Measurements from ENCODE around the gene POLA1. TPM values are rescaled to one million over a fixed set of nuclear protein-coding genes. Genes with fewer than 3 reads are reported as not detected.

Gene POLA1, protein sequence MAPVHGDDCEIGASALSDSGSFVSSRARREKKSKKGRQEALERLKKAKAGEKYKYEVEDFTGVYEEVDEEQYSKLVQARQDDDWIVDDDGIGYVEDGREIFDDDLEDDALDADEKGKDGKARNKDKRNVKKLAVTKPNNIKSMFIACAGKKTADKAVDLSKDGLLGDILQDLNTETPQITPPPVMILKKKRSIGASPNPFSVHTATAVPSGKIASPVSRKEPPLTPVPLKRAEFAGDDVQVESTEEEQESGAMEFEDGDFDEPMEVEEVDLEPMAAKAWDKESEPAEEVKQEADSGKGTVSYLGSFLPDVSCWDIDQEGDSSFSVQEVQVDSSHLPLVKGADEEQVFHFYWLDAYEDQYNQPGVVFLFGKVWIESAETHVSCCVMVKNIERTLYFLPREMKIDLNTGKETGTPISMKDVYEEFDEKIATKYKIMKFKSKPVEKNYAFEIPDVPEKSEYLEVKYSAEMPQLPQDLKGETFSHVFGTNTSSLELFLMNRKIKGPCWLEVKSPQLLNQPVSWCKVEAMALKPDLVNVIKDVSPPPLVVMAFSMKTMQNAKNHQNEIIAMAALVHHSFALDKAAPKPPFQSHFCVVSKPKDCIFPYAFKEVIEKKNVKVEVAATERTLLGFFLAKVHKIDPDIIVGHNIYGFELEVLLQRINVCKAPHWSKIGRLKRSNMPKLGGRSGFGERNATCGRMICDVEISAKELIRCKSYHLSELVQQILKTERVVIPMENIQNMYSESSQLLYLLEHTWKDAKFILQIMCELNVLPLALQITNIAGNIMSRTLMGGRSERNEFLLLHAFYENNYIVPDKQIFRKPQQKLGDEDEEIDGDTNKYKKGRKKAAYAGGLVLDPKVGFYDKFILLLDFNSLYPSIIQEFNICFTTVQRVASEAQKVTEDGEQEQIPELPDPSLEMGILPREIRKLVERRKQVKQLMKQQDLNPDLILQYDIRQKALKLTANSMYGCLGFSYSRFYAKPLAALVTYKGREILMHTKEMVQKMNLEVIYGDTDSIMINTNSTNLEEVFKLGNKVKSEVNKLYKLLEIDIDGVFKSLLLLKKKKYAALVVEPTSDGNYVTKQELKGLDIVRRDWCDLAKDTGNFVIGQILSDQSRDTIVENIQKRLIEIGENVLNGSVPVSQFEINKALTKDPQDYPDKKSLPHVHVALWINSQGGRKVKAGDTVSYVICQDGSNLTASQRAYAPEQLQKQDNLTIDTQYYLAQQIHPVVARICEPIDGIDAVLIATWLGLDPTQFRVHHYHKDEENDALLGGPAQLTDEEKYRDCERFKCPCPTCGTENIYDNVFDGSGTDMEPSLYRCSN (N-terminal part only)
- polyA plus RNA-seq (2011; rRNA removed), result 1.8 and 2.5 TPM in 2 replicates
- 7.0 and 9.6 TPM in 2 replicates for polyA minus RNA-seq (2011; rRNA and poly(A)+ RNA removed)

DNA sequence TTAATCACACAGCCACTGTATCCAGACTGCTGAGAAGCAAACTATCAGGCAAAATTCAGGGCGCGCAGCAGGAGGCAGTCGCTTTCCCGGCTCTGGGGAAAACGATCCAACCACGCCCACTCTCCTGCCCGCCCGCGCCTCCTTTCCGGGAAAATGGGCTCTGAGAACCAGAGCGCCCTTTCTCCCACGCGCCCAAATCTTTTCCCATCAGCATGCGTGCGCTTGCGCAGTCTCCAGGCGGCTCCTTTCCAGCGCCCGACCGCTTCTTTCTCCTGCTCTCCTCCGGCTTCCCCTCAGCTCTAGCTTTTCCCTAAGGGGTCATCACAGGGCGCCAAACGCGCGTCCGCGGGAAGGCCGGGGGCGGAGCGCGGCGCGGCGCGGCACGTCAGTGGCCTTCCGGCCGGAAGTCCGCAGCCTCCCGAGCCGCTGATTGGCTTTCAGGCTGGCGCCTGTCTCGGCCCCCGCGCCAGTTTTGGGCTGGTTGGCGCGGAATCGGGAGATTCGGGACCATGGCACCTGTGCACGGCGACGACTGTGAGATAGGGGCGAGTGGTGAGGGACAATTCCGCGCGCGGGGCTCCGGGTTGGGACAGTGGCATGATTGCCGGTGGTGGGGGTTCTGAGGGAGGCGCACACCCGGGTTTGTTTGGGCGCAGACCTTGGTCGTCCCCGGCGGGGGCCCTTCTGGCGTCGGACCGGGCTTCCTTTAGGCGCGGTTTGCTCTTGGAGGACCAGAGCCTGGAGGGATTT lies at the start of gene POLA1:
Gene POLA1 (plus strand): TSS at position 466 of the 750 bp plus-strand sequence. CDS start 44 bp downstream, at position 510.
- no peaks in the 10 kb centered on the region for H3K36me3 ChIP-seq (ENCODE audit: control insufficient read depth, insufficient read depth, low read length)
- no peaks in the 10 kb centered on the region for H3K27me3 ChIP-seq (ENCODE audit: control insufficient read depth, insufficient read depth, low read length)
- ChIA-PET CTCF (no interaction called here), POLR2A (no interaction called here)
- TF ChIP-seq, protein P1, sequence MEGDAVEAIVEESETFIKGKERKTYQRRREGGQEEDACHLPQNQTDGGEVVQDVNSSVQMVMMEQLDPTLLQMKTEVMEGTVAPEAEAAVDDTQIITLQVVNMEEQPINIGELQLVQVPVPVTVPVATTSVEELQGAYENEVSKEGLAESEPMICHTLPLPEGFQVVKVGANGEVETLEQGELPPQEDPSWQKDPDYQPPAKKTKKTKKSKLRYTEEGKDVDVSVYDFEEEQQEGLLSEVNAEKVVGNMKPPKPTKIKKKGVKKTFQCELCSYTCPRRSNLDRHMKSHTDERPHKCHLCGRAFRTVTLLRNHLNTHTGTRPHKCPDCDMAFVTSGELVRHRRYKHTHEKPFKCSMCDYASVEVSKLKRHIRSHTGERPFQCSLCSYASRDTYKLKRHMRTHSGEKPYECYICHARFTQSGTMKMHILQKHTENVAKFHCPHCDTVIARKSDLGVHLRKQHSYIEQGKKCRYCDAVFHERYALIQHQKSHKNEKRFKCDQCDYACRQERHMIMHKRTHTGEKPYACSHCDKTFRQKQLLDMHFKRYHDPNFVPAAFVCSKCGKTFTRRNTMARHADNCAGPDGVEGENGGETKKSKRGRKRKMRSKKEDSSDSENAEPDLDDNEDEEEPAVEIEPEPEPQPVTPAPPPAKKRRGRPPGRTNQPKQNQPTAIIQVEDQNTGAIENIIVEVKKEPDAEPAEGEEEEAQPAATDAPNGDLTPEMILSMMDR (IDR thresholded peaks at IDR 0.05; ENCODE audit: insufficient read depth, low read depth, low read length), result peak; percentile 55
- H3K4me3 ChIP-seq (ENCODE audit: low read depth, low read length), result peak within 1 kb of the TSS; percentile 62
- peak; percentile 84 for DNase-seq (ENCODE audit: low read depth)

DNA sequence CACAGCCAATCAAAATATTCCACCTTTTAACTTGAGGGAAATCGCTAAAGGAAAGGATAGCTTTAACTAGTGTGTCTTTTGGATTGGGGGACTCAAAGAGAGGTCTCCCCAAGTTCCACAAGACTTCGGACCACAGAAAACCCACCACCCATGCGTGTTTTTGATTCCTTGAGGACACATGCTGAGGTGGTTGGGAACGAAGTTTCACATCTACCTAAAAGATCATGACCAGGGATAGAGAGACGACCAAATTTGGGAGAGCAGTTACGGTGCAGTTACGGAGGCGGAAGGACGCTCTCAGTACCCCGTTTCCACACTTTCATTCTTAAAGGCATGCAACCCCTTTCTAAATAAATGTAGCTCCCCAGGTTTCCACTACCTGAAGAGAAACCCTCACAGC lies 47.7 kb upstream of the POLA1 start:
- peaks cover 1% of the 10 kb centered on the region; the same call in 1 of the 2 replicates for H3K27me3 ChIP-seq (ENCODE audit: control insufficient read depth, insufficient read depth, low read length)
- TF ChIP-seq, protein P1 (IDR thresholded peaks at IDR 0.05; ENCODE audit: insufficient read depth, low read depth, low read length), result no peak
- no peaks in the 10 kb centered on the region for H3K36me3 ChIP-seq (ENCODE audit: control insufficient read depth, insufficient read depth, low read length)
- DNase-seq (ENCODE audit: low read depth), result no peak
- H3K4me3 ChIP-seq (ENCODE audit: low read depth, low read length), result no peak overlapping the region
- POLR2A ChIA-PET, result no interaction called here
- CTCF ChIA-PET, result no interaction called here

DNA sequence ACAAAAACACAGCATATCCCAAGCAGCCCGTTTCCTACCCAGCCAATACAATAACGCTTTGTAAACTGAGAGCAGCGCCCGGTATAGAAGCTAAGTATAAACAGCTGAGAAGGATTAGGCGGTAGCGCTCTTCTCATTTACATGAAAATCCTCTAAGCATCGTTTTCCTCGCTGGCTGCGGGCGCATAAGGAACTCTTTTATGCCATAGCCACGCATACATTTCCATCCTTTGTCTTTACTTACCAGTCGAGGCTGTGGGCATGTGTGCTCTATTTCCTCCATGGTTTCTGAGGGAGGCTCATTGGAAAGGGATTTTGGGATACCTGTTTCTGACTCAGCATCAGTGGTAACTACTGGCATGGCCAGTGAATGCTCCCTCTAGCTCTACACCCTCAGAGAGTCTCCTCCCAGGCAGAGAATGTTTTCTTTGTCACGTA lies 47.0 kb upstream of the POLA1 start:
- no peaks in the 10 kb centered on the region for H3K36me3 ChIP-seq (ENCODE audit: control insufficient read depth, insufficient read depth, low read length)
- H3K27me3 ChIP-seq (ENCODE audit: control insufficient read depth, insufficient read depth, low read length), result peaks cover 1% of the 10 kb centered on the region; the same call in 1 of the 2 replicates
- H3K4me3 ChIP-seq (ENCODE audit: low read depth, low read length), result no peak overlapping the region
- POLR2A ChIA-PET, result no interaction called here
- TF ChIP-seq, protein P1 (IDR thresholded peaks at IDR 0.05; ENCODE audit: insufficient read depth, low read depth, low read length), result no peak
- CTCF ChIA-PET, result no interaction called here
- DNase-seq (ENCODE audit: low read depth), result no peak

DNA sequence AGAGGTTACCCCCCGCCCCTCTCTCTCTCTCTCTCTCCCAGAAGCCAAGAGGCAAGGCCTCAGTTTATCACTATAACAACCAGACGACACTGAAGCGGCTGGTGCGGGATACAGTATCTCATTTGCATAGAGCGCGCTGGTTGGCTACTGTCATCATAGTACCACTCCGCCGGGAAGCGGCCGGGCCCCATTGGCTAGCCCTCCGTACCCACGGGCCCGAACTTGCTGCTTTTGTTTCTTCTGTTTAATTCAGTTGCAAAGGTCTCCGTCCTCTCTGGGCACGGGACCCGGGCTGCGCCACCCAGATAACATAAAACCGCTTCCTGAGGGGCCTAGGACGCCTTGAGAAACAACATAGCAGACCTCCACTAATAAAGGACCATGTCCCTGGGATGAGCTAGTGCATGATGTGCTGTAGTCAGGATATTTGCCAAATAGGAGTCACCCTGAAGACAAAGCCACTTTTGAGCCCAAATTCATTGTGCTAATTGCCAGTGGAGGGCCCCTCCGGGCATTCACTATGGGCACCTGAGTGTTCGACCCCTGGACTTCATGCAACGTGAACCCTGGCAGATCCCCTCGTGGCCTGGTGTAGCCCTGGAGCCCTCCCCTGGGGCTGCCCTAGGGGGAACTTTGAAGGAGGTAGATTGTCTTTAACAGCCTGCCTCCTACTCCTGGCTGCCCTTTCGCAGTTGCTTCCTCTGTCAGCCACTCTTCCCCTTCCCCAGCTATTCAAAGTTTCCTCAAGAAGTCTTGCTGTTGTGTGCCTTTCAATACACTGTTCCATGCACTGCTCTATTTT lies 46.3 kb upstream of the POLA1 start, which contains the start of gene PCYT1B:
Gene PCYT1B (minus strand): TSS at position 91 of the 802 bp plus-strand sequence. CDS start 242 bp downstream, outside the sequence.
- CTCF ChIA-PET, result no interaction called here
- POLR2A ChIA-PET, result no interaction called here
- DNase-seq (ENCODE audit: low read depth), result peak; percentile 4
- H3K36me3 ChIP-seq (ENCODE audit: control insufficient read depth, insufficient read depth, low read length), result no peaks in the 10 kb centered on the region
- TF ChIP-seq, protein P1 (IDR thresholded peaks at IDR 0.05; ENCODE audit: insufficient read depth, low read depth, low read length), result no peak
- H3K27me3 ChIP-seq (ENCODE audit: control insufficient read depth, insufficient read depth, low read length), result peaks cover 1% of the 10 kb centered on the region; the same call in 1 of the 2 replicates
- H3K4me3 ChIP-seq (ENCODE audit: low read depth, low read length), result peak within 1 kb of the TSS; percentile 12; the same call in 1 of the 2 replicates
